EL (cell line): ENCODE data around the gene DTYMK.
A peak's percentile ranks its signal among the peaks of the same experiment; 100 is the strongest.
"Not testable (repeated sequence)": the region's sequence is repeated elsewhere in the genome, so short reads cannot be mapped to it uniquely, and the experiment has no call there.

Experiments used
- DNase-seq: peaks from one replicate; pipeline ENCODE4 v3.0.0-alpha.2; 2016

Gene DTYMK

DNA sequence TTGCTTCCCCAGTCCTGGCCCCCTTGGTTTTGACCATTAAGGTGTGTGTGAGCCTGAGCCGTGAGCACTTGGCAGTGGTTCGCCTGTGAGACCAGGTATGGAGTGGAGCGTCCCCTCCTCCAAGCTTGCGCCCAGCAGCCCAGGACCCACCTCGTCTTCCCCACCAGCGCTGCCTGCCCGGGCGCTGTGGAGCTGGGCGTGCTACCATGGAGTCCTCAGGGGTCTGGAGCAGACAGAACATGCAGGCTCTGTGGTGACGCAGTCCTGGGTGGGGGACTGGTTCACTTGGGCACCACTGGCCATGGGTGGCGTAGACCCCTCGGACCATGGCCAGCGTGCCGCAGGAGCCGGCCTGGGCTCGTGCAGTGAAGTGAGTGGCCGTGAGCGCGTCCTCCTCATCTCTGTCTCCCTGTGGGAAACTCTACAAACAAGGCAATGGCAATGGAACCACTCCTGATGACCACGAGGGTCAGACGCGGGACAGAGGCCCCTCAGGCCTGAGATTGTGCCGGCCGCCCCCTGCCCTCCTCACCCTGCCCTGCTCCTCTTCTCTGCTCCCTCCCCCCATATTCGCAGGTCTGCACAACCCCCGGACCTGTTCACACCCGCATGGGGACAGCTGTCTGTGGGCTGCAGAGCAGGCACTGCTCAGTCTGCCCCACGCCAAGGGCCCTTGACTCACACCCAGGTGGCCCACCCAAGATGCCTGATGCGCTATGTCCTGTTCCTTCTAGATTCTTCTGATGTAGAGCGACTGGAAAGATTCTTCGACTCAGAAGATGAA, 15.0 kb downstream of the DTYMK start:
- DNase-seq = no peak

DNA sequence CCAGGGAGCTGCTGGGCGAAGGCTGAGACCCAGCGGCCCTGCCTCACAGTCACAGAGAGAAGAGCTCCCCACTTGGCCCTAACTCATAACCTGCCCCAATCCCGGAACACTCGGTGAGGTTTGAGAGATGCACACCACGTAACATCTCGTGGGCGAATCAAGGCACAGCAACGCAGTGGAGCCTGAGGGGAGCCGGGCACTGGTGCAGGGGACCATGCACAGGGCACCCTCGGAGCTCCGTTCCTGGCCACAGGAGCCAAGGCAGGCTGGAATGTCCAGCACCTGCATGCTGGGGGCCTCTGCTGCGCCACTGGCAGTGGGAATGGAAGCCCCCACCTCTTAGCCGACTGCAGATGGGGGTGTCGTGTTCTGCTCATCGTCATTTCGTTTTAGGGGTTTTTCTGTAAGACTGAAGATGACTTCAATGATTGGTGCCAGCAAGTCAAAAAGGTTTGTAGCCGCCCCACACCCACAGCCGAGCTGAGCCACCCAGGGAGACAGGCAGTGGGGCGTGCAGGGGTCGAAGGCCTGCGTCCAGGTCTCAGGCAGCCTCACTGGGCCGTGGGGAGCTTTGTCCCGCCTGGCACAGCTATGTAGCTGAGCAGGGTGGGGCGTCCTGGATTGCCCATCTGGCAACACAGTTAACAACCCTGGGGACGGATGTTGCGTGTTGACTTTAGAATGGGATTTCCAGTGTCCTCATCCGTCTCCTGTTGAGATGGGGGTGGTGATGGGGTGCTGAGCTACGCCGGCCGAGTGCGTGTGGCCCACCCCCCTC, 16.1 kb downstream of the DTYMK start:
- no peak for DNase-seq

DNA sequence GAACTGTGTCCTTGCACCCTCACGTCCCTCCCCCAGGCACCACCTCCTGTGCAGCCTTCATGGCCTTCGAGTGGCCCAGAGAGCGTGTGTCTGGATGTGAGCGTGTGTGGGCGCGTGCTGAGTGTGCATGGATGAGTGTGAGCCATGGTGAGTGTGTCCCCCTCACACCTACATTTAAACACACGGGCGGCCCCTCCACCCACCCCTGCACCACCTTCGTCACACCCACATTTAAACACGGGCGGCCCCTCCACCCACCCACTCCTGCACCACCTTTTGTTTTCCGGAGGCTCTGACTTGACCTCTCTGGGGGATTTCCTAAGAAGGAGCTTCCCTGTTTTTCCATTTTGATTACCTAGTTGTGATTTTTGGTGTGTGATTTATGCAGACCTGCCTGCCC, 17.8 kb downstream of the DTYMK start:
- DNase-seq = no peak

DNA sequence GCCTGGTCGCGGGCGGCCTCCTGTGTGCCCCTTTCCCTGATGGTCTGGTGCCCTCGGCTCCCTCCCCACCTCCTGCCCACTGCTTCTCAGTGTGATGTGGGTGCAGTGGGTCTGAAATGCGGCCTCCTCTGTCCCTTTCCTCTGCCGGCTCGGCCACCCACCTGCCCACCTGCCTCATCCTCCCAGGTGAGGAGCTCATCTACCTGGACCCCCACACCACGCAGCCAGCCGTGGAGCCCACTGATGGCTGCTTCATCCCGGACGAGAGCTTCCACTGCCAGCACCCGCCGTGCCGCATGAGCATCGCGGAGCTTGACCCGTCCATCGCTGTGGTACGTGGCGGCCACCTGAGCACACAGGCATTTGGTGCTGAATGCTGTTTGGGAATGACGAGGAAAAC, 18.3 kb downstream of the DTYMK start:
- no peak for DNase-seq

DNA sequence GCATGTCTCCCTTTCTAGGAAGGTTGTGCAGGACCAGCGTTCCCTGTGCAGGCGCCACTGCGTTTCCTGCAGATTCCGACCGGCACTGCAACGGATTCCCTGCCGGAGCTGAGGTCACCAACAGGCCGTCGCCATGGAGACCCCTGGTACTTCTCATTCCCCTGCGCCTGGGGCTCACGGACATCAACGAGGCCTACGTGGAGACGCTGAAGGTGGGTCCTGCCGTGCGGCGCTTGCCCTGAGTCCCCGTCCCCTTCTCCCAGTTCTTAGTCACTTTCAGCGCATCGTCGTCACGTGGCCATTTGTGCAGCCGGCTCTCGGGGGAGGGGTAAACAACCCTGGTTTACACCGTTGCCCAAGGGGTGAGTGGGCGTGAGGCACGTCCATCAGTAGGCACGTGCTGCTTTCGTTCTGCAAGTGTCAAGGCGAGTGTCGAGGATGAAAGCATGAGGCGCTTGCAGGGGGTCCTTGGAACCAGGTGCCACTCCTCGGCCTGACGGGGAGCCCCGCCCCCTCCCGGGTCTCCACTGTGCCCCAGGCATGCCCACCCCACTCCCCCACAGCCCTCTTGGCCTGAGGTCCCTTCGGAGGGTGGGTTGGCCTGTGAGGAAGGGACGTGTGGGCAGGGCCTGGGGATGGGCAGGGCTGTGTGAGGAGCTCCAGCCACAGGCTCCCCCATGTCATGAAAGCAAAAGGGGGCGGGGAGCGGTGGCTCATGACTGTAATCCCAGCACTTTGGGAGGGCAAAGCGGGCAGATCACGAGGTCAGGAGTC, 19.8 kb downstream of the DTYMK start:
- no peak for DNase-seq

DNA sequence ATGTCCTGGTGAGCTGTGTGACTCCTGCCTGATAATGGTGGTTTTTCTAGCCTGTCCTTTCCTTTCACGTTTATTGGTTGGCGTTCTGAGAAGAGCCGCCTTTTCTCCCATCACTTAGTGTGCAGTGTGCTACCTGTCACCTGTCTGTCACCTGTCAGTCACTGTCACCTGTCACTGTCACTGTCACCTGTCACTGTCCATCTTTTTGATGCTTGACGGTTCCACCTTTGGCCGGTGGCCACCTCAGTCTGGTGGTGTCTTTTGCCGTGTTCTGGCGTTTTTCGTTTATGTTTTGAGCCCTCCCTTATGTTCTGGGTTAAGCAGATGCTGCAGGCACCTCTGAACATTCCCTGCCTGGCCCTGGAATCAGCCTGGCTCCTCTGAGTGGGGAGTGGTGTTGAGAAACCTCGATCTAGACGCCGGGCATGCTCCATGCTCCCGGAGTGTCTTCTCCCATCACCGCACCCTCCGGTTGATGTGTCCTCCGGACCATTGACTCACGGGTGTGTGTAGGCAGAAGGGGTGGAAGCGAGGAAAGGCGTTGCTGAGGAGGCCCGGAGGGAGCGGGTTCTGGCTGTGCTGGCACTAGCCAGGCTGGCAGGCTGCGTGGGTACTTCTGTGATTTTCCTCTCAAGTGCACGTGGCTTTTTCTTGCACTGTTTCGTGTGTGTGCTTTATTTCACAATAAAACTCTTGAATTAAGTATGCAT, 20.7 kb downstream of the DTYMK start:
- no peak for DNase-seq

DNA sequence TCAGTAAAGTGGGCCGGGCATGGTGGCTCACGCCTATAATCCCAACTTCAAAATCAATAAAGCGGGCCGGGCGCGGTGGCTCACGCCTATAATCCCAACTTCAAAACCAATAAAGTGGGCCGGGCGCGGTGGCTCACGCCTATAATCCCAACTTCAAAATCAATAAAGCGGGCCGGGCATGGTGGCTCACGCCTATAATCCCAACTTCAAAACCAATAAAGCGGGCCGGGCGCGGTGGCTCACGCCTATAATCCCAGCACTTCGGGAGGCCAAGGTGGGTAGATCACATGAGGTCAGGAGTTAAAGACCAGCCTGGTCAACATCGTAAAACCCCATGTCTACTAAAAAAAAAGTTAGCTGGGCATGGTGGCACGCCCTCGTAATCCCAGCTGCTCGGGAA, 23.9 kb downstream of the DTYMK start:
- not testable (repeated sequence) for DNase-seq

DNA sequence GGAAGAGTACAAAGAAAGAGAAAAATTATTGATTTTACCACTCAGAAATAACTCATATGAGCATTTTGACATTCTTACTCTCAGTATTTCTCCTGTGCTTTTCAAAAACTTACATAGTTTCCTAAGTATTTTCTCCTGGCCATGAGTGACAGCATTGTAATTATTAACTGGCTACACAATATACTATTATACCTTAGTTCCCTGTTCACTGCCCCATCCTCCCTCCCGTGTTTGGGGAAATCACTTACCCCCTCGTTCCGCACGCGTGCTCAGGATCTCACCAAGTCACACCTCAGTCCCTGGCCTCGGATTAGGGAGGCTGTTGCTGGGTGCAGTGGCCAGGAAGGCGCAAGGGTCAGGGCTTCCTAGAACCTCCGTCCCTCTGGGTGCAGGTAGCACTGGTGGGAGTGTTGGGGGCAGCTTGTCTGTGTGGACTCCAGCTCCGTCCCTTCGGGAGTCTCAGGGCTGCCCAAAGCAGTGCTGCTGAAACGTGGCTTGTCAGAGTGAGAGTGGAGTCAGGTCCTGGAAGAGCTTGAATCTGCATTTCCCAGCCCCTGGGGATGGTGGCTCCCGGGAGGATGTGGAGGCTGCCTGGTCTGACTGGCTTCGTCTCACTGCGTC, 25.9 kb downstream of the DTYMK start:
- DNase-seq = no peak

DNA sequence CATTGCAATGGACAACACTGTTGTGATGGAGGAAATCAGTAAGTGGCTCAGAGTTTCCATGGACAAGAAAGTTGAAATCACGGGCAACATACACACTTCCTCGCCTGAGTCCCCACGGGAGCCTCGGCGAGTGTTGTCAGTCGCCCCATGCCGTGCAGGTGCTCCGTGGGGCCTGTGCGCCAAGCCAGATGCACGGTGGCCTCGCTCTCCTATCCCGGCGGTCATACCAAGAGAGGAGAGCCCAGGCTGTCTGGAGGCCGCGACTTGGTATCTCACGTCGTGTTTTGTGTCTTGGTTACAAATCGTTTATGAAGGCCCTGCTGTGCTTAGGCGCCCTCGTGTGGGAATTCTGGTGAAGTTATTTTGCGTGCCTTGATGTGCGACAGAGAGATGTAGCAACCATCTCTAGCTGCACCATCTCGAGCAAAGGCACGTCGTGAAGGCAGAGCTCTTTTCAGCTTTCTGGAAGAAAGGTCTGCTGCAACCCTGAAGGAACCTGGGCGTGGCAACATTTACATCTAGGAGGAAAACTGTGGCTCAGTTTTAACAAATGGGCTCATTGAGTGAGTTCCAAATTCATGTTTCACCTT, 27.4 kb downstream of the DTYMK start:
- peak; percentile 61 for DNase-seq

DNA sequence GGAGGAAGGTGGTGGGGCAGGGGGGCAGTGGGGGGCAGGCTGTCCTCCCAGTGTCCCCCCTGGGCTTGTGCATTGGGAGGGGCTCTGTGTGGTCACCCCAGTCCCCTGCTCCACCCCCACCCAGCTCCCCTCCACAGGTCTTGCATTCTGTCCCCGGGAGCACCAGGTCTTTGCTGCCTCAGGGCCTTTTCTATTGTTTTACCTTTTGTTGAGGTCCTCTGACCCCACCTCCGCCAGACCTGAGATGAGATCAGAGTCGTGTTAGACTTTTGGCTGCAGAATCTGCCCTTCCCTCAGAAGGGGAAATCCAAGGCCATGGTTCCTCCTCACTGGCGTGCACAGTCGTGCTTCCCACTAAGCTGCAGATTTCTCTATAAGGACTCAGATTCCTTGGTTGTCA, 28.3 kb downstream of the DTYMK start:
- DNase-seq = no peak

DNA sequence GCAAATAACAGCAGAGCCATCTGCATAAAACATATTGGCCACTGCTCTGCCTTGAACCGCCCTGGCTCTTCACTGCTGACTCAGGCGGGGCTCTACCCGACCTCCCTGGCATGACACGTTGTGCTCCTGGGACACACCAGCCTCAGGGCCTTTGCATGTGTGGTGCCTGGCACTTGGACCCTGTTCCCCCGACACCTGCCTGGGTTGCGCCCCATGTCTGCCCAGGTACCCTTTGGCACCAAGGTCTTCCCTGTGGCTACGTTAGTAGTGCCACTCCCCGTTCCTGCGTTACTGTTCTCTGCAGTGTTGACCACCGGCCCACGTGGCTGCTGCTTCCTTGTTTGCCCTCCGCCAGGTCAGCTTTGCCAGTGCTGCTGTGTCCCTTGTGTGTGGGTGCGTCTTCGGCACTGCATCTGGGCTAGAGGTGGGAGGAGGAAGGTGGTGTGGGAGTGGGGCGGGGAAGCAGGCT, 28.8 kb downstream of the DTYMK start:
- DNase-seq = no peak

DNA sequence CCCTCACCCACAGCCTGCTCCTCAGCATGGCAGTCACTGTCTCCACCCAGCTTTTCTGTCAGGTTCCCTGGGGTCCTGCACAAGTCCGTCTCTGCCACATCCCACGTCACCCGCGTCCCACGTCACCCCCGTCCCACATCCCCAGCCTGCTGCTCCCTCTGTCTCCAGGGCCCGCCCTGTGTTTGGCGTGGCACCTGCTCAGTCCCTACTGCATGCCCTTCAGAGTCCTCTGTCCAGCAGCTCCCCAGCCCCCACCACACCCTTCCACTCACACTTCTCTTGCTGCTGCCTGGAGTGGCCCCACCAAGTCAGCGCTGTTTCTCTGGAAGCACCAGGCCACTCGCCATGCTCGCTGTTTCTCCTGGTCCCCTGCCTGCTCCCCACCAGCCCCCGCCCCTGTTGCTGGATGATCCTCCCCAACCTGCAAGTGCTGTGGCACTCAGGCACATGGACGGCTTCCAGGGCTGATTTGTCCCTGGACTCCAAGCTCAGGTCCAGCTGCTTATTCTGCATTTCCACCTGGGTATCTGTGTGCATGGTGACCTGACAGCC, 30.3 kb downstream of the DTYMK start:
- no peak for DNase-seq

DNA sequence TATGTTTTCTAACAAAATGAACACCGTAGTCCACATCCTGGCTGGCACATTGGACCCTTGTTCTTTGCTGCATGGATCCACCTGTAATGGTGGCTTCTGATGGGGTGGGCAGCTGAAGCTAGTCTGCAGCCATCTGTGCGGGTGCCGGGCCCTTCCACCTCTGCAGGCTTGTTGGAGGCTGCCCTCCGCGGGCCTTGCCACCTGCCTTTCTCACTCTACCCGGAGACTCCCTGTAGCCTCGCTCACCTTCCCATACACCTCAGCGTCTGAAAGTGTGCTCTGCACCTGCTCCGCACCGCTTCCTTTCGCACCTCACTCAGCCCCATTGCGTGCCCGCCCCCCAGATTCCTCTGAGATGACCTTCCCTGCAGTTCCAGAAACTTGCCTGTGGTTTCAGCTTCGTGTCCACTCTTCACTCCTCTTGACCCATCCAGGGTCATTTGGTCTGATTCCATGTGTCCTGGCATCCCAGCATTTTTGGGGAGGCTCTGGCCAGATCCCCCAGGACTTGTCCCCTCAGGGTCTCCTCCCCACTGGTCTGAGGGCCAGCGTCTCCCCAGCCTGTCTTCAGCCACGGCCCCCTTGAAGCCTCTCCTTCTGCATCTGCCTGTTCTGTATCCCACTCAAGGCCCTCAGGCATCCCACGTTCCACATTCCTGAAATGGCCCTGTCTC, 31.0 kb downstream of the DTYMK start:
- DNase-seq = no peak

DNA sequence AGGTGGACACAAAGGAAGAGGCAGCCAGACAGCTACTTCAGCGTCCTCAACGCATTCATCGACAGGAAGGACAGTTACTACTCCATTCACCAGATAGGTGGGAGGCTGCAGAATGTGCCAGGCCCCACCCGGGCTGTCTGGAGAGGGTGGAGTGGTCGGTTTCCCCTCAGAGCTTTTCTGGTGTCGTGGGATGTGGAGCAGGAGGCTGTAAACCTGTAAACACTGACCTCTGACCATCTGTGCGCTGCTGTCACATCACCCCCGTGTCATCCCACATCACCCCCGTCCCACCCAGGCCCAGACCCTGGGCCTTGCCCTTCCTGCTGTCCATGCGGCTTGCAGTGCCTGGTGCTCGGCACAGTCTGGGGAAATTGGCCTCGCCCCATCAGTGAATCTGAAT, 32.1 kb downstream of the DTYMK start:
- DNase-seq = no peak

DNA sequence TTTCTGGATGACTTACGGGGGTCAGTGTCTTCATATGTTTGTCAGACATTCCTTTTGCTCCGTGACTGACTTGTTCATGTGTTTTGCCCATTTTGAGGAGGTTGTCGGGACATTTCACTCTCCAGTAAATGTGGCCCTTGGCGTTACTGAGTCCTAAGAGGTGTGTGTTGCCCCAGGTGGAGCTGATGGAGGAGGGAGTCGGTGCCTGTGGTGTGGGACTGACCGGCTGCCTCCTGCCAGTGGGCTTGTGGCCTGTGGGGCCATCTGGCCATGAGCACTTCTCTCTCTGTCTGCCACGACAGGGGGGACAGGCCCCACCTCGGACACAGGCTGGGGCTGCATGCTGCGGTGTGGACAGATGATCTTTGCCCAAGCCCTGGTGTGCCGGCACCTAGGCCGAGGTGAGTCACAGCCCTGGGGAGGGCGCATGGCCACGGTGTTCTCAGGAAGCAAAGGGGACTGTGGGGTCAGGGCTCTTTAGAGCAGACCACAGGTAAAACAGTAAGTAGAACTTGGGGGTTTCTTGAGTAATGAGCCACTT, 33.3 kb downstream of the DTYMK start:
- DNase-seq = no peak

DNA sequence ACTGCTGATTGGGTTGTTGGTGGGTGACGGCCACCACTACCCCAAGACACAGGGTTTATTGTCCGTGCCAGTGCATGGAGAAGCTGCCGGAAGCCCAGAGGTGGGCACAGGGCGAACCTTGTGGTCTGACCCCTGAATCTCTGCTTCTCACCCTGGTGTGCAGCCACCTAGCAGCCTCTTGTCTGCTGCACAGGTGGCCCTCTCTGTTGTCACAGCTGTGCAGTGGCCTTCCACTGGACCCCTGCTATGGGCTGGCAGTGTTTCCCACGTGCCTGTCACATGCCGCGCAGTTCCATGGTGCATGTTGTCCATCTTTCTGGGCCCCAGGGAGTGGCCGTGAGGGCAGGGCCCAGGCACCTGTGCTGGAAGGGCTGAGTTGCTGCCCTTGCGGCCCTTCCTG, 33.9 kb downstream of the DTYMK start:
- no peak for DNase-seq

DNA sequence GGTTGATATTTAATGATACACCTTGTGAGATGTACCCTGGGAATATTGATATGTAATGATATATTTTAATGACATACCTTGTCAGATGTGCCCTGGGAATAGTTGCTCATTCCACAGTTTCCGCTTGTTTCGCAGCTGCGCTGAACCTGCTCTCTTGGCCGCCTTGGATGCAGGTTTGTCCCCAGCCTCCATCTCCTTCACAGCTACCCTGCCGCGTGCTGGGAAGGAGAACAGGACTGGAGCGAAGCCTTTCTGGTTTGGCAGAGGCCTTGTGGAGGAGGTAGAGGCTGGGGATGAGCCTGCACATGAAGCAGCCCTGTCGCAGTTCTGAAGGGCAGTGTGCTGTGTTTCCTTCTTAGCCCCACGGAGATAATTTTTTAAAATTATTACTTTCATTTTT, 34.5 kb downstream of the DTYMK start:
- no peak for DNase-seq

DNA sequence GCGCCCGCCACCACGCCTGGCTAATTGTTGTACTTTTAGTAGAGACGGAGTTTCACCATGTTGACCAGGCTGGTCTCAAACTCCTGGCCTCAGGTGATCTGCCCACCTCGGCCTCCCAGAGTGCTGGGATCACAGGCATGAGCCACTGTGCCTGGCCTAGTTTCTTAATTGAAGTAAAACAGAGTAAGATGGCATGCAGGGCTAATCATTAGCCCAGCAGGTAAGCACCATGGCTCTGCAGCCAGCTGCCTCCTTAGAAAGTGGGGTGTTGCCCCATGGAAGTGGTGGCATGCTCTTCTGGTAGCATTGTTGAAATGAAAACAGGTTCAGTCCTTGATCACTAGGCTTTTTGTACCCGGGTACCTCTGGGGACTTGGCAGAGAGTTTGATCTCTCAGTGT, 36.7 kb downstream of the DTYMK start:
- DNase-seq = no peak

DNA sequence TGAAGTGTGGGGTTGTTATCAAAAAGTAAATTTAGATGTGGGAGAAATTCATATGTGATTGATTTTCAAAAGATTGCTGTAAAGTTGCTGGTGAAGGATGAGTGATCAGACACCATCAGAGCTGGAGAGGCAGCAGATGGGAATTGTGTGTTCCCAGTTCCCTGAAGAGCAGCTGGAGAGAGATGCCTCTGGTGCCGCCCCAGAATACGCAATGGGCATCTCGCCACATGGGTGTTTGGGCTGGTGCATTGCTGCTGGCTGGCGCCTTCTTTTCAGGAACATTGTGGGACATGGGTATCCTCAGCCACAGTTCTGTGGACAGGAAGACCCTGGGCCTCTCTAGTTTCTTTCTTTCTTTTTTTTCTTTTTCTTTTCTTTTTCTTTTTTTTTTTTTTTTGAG, 37.2 kb downstream of the DTYMK start:
- DNase-seq = no peak

DNA sequence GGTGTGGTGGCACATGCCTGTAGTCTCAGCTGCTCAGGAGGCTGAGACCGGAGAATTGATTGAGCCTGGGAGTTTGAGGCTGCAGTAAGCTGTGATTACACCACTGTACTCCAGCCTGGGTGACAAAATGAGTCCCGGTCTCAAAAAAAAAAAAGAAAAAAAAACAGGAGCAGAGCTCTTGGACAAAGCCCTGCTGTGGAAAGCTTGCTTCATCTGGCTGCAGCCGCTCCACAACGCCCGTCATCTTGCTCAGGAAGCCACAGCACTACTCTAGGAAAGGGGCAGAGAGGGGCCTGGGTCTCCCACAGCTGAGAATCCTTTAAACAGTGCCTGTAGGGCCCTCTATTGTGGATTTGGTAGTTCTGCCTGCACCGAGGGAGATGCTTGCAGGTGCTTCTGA, 38.2 kb downstream of the DTYMK start:
- no peak for DNase-seq
